HEK293T (cell line): Measurements from ENCODE around the gene ANTXR1.

Source experiments
- ARNT ChIP-seq: fragments of 450-650 bp; IDR thresholded peaks from 2 replicates; pipeline ENCODE4 v1.6.1; 2017; ENCODE audit warnings: mild to moderate bottlenecking
- BHLHE40 ChIP-seq: fragments of 450-650 bp; IDR thresholded peaks from 2 replicates; pipeline ENCODE4 v1.6.1; 2016; ENCODE audit warnings: mild to moderate bottlenecking, moderate library complexity, borderline replicate concordance
- ELF4 ChIP-seq: fragments of 450-650 bp; IDR thresholded peaks from 2 replicates; pipeline ENCODE4 v1.6.1; 2017; ENCODE audit warnings: antibody characterized with exemption
- HDGF ChIP-seq: fragments of 450-650 bp; IDR thresholded peaks from 2 replicates; pipeline ENCODE4 v1.6.1; 2017; ENCODE audit warnings: antibody characterized with exemption, borderline replicate concordance

DNA sequence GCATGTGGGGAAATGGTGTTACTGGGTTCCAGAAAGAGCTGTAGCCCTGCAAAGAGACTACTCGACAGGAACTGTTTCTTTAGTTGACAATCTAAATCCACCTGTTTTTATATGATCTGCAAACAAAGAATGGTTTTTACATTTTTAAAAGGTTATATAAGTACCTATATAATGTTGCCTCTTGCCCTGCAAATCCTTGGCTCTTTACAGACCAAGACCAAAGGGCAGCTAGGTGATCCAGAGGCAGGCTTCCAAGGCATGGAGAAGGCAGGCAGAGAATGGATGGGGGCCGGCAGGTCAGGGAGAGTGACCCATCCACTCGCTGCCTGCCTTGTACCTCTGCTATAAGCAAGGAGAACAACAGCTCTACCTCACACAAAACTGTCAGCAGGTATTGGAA, 173.6 kb downstream of the ANTXR1 start:
- no peak for TF ChIP-seq ELF4
- no peak for TF ChIP-seq BHLHE40
- TF ChIP-seq ARNT = no peak
- no peak for TF ChIP-seq HDGF
